GM23338 (cell line): ENCODE measurements around the gene GMPR.

Experiments
- CREB1 ChIP-seq: fragments of 250-450 bp; sonication (Bioruptor Pico); IDR thresholded peaks from 2 replicates; pipeline ENCODE4 v1.5.0; 2020; ENCODE audit warnings: low read depth, mild to moderate bottlenecking, moderate library complexity
- EZH2 ChIP-seq: fragments of 200-600 bp; sonication (generic); IDR thresholded peaks from one replicate; pipeline ENCODE4 v1.8.0; 2017; ENCODE audit warnings: antibody characterized with exemption, mild to moderate bottlenecking, low read depth; ENCODE audit not compliant: unreplicated experiment
- EZH2phosphoT487 ChIP-seq: fragments of 200-600 bp; sonication (generic); IDR thresholded peaks from one replicate; pipeline ENCODE4 v1.8.1; 2018; ENCODE audit warnings: antibody characterized with exemption; ENCODE audit not compliant: unreplicated experiment
- JUNB ChIP-seq: IDR thresholded peaks from one replicate; pipeline ENCODE4 v1.6.1; 2016; ENCODE audit warnings: antibody characterized with exemption; ENCODE audit not compliant: unreplicated experiment
- POLR2AphosphoS5 ChIP-seq: IDR thresholded peaks from 2 replicates; pipeline ENCODE4 v1.6.1; 2016; ENCODE audit warnings: antibody characterized with exemption, low read depth
- REST ChIP-seq: IDR thresholded peaks from one replicate; pipeline ENCODE4 v1.6.1; 2018; ENCODE audit warnings: antibody characterized with exemption; ENCODE audit not compliant: unreplicated experiment
- STAT1 ChIP-seq: IDR thresholded peaks from one replicate; pipeline ENCODE4 v1.6.1; 2016; ENCODE audit warnings: antibody characterized with exemption; ENCODE audit not compliant: unreplicated experiment
- TF ChIP-seq, protein P1 (sequence below), 2 experiments: fragments of 200-600 bp in 1 of 2; sonication (generic) in 1 of 2; conservative IDR thresholded peaks; 2 replicates each; pipeline versions ENCODE4 v1.5.1 to v1.6.1; 2016 to 2017; ENCODE audit warnings: antibody characterized with exemption in 2 of 2, low read depth in 2 of 2, mild to moderate bottlenecking in 2 of 2, moderate library complexity in 1 of 2
- TF ChIP-seq, protein P2 (sequence below): fragments of 250-450 bp; sonication (Bioruptor Pico); IDR thresholded peaks from 2 replicates; pipeline ENCODE4 v1.5.0; 2020; ENCODE audit warnings: mild to moderate bottlenecking, moderate library complexity
- TF ChIP-seq, protein P3 (sequence below): IDR thresholded peaks from 2 replicates; pipeline ENCODE4 v1.6.1; 2016; ENCODE audit warnings: antibody characterized with exemption

DNA sequence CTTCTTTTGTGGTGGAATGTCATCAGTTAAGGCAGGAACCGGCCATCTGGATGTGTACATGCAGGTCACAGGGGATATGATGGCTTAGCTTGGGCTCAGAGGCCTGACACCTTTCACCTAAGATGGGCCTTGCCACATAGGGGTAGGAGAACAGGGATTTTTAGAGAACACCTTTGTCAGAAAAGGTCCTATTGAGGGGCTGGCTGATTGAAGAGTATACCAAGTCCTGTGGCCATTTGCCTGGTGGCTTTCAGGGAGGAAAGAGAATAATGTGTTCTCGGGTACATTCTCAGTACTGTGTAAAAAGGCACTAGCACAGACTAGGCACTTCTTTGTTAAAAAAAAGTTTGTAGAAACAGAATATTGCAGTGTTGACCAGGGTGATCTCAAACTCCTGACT lies 26.4 kb downstream of the GMPR start:
- TF ChIP-seq, protein P1, sequence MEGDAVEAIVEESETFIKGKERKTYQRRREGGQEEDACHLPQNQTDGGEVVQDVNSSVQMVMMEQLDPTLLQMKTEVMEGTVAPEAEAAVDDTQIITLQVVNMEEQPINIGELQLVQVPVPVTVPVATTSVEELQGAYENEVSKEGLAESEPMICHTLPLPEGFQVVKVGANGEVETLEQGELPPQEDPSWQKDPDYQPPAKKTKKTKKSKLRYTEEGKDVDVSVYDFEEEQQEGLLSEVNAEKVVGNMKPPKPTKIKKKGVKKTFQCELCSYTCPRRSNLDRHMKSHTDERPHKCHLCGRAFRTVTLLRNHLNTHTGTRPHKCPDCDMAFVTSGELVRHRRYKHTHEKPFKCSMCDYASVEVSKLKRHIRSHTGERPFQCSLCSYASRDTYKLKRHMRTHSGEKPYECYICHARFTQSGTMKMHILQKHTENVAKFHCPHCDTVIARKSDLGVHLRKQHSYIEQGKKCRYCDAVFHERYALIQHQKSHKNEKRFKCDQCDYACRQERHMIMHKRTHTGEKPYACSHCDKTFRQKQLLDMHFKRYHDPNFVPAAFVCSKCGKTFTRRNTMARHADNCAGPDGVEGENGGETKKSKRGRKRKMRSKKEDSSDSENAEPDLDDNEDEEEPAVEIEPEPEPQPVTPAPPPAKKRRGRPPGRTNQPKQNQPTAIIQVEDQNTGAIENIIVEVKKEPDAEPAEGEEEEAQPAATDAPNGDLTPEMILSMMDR (conservative IDR thresholded peaks at IDR 0.05; ENCODE audit: low read depth in 2 of 2): no peak
- no peak for TF ChIP-seq REST
- no peak for TF ChIP-seq EZH2
- TF ChIP-seq POLR2AphosphoS5: no peak
- TF ChIP-seq EZH2phosphoT487: no peak
- no peak for TF ChIP-seq JUNB
- TF ChIP-seq, protein P2, sequence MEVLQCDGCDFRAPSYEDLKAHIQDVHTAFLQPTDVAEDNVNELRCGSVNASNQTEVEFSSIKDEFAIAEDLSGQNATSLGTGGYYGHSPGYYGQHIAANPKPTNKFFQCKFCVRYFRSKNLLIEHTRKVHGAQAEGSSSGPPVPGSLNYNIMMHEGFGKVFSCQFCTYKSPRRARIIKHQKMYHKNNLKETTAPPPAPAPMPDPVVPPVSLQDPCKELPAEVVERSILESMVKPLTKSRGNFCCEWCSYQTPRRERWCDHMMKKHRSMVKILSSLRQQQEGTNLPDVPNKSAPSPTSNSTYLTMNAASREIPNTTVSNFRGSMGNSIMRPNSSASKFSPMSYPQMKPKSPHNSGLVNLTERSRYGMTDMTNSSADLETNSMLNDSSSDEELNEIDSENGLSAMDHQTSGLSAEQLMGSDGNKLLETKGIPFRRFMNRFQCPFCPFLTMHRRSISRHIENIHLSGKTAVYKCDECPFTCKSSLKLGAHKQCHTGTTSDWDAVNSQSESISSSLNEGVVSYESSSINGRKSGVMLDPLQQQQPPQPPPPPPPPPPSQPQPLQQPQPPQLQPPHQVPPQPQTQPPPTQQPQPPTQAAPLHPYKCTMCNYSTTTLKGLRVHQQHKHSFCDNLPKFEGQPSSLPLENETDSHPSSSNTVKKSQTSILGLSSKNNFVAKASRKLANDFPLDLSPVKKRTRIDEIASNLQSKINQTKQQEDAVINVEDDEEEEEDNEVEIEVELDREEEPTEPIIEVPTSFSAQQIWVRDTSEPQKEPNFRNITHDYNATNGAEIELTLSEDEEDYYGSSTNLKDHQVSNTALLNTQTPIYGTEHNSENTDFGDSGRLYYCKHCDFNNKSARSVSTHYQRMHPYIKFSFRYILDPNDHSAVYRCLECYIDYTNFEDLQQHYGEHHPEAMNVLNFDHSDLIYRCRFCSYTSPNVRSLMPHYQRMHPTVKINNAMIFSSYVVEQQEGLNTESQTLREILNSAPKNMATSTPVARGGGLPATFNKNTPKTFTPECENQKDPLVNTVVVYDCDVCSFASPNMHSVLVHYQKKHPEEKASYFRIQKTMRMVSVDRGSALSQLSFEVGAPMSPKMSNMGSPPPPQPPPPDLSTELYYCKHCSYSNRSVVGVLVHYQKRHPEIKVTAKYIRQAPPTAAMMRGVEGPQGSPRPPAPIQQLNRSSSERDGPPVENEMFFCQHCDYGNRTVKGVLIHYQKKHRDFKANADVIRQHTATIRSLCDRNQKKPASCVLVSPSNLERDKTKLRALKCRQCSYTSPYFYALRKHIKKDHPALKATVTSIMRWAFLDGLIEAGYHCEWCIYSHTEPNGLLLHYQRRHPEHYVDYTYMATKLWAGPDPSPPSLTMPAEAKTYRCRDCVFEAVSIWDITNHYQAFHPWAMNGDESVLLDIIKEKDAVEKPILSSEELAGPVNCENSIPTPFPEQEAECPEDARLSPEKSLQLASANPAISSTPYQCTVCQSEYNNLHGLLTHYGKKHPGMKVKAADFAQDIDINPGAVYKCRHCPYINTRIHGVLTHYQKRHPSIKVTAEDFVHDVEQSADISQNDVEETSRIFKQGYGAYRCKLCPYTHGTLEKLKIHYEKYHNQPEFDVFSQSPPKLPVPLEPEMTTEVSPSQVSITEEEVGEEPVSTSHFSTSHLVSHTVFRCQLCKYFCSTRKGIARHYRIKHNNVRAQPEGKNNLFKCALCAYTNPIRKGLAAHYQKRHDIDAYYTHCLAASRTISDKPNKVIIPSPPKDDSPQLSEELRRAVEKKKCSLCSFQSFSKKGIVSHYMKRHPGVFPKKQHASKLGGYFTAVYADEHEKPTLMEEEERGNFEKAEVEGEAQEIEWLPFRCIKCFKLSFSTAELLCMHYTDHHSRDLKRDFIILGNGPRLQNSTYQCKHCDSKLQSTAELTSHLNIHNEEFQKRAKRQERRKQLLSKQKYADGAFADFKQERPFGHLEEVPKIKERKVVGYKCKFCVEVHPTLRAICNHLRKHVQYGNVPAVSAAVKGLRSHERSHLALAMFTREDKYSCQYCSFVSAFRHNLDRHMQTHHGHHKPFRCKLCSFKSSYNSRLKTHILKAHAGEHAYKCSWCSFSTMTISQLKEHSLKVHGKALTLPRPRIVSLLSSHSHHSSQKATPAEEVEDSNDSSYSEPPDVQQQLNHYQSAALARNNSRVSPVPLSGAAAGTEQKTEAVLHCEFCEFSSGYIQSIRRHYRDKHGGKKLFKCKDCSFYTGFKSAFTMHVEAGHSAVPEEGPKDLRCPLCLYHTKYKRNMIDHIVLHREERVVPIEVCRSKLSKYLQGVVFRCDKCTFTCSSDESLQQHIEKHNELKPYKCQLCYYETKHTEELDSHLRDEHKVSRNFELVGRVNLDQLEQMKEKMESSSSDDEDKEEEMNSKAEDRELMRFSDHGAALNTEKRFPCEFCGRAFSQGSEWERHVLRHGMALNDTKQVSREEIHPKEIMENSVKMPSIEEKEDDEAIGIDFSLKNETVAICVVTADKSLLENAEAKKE: no peak
- no peak for TF ChIP-seq STAT1
- TF ChIP-seq CREB1 (CRISPR knock-in tag): no peak
- TF ChIP-seq, protein P3, sequence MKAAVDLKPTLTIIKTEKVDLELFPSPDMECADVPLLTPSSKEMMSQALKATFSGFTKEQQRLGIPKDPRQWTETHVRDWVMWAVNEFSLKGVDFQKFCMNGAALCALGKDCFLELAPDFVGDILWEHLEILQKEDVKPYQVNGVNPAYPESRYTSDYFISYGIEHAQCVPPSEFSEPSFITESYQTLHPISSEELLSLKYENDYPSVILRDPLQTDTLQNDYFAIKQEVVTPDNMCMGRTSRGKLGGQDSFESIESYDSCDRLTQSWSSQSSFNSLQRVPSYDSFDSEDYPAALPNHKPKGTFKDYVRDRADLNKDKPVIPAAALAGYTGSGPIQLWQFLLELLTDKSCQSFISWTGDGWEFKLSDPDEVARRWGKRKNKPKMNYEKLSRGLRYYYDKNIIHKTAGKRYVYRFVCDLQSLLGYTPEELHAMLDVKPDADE: no peak
